HepG2 (cell line): ENCODE results near the gene BRIP1. TPM values are rescaled to one million over a fixed set of nuclear protein-coding genes. Genes with fewer than 3 reads are reported as not detected.

Experiments
- ATAC-seq: fragments of 200-7000 bp; cut with Tn5 transposase; 3 replicates; pipeline ENCODE4 v1.9.1; 2020; ENCODE audit warnings: mild to moderate bottlenecking, moderate library complexity
- BruUV-seq: library from RNA; stranded (reverse); fragments of 400-500 nt; replicated peaks from 2 replicates; lab custom pipeline; 2021; lab: Mats Ljungman, UMichigan
- CTCF ChIA-PET: fragments of 300-600 bp; formaldehyde crosslinking; extraction: SDS; loops from one replicate; lab custom pipeline; 2021; ENCODE audit warnings: low total read pairs, inconsistent platforms, low intra/inter-chr PET ratio; lab: Yijun Ruan, JAX
- POLR2A ChIA-PET: fragments of 350-600 bp; sonication (Branson Sonifier 250); formaldehyde crosslinking; loops from one replicate; lab custom pipeline; 2020; ENCODE audit warnings: antibody characterized with exemption, inconsistent platforms; lab: Yijun Ruan, JAX
- DNase-seq: peaks from one replicate; pipeline ENCODE4 v3.0.0-alpha.2; 2015; ENCODE audit warnings: low spot score
- FAIRE-seq: peaks from 3 replicates; lab custom pipeline; 2011; peaks lifted over from hg19 to GRCh38; lab: Jason Lieb, UNC
- H2AFZ ChIP-seq: one replicate; pipeline ENCODE4 v1.6.1; 2011; ENCODE audit warnings: low read length, inconsistent platforms
- H3K27ac ChIP-seq: fragments of 300-600 bp; 3 replicates; pipeline ENCODE4 v1.8.0; 2011; ENCODE audit warnings: mixed run types, mild to moderate bottlenecking, mixed read lengths, low read length, inconsistent platforms; ENCODE audit not compliant: insufficient read depth; ENCODE audit errors: extremely low read length
- H3K27me3 ChIP-seq, 2 experiments: fragments of 200-600 bp in 1 of 2; 2 replicates in 1 of 2; 3 replicates in 1 of 2; pipeline versions ENCODE4 v1.6.0 to v1.8.0; 2011; ENCODE audit warnings: low read length in 2 of 2, mild to moderate bottlenecking in 2 of 2, moderate library complexity in 2 of 2, inconsistent platforms in 1 of 2; ENCODE audit not compliant: insufficient read depth in 2 of 2, control insufficient read depth in 1 of 2
- H3K36me3 ChIP-seq, 2 experiments: fragments of 200-600 bp in 1 of 2; replicated peaks in 1 of 2; 2 replicates in 1 of 2; 3 replicates in 1 of 2; pipeline versions ENCODE4 v1.5.1 to v1.8.0; 2011; ENCODE audit warnings: low read length in 2 of 2, inconsistent platforms in 1 of 2; ENCODE audit not compliant: insufficient read depth in 2 of 2, control insufficient read depth in 1 of 2
- H3K4me1 ChIP-seq: 2 replicates; pipeline ENCODE4 v1.5.1; 2012; ENCODE audit warnings: low read length, inconsistent platforms; ENCODE audit not compliant: insufficient read depth
- H3K4me2 ChIP-seq: 2 replicates; pipeline ENCODE4 v1.6.0; 2011; ENCODE audit warnings: low read depth, low read length, inconsistent platforms
- H3K4me3 ChIP-seq, 3 experiments: fragments of 200-600 bp in 1 of 3; sonication (generic), shearing (Covaris generic) in 1 of 3; replicated peaks in 1 of 3; 2 replicates each; pipeline ENCODE4 v1.5.1; 2011 to 2016; ENCODE audit warnings: low read length in 3 of 3, inconsistent platforms in 2 of 3, low read depth in 2 of 3, mild to moderate bottlenecking in 2 of 3, control low read depth in 1 of 3, mixed read lengths in 1 of 3; ENCODE audit not compliant: insufficient read depth in 1 of 3
- H3K79me2 ChIP-seq: one replicate; pipeline ENCODE4 v1.6.1; 2011; ENCODE audit warnings: low read length, inconsistent platforms; ENCODE audit not compliant: insufficient read depth
- H3K9ac ChIP-seq: 2 replicates; pipeline ENCODE4 v1.6.0; 2011; ENCODE audit warnings: mild to moderate bottlenecking, low read depth, low read length, inconsistent platforms; ENCODE audit not compliant: insufficient read depth
- H3K9me3 ChIP-seq: 2 replicates; pipeline ENCODE4 v1.5.1; 2012; ENCODE audit warnings: mild to moderate bottlenecking, low read length
- H4K20me1 ChIP-seq: 2 replicates; pipeline ENCODE4 v1.6.0; 2011; ENCODE audit warnings: inconsistent platforms, mild to moderate bottlenecking, low read length, moderate library complexity; ENCODE audit not compliant: insufficient read depth
- ARNT2 ChIP-seq: sonication (generic); formaldehyde crosslinking; IDR thresholded peaks from 2 replicates; pipeline ENCODE4 v1.8.0; 2022; ENCODE audit warnings: mild to moderate bottlenecking, low read depth, missing genetic modification reagents, moderate library complexity
- FOXP4 ChIP-seq: sonication (generic); formaldehyde crosslinking; IDR thresholded peaks from 2 replicates; pipeline ENCODE4 v1.4.0; 2020; ENCODE audit warnings: missing genetic modification reagents
- ISL2 ChIP-seq: sonication (generic); formaldehyde crosslinking; IDR thresholded peaks from 2 replicates; pipeline ENCODE4 v1.5.0; 2020; ENCODE audit warnings: missing genetic modification reagents
- ISX ChIP-seq: sonication (generic); formaldehyde crosslinking; conservative IDR thresholded peaks from 2 replicates; pipeline ENCODE4 v1.5.0; 2020; ENCODE audit warnings: missing genetic modification reagents
- KLF12 ChIP-seq: sonication (generic); formaldehyde crosslinking; IDR thresholded peaks from 2 replicates; pipeline ENCODE4 v1.4.0; 2020; ENCODE audit warnings: missing genetic modification reagents, borderline replicate concordance
- MYPOP ChIP-seq: sonication (generic); formaldehyde crosslinking; IDR thresholded peaks from 2 replicates; pipeline ENCODE4 v1.8.1; 2023; ENCODE audit warnings: mild to moderate bottlenecking, moderate library complexity, missing genetic modification reagents
- TIGD3 ChIP-seq: sonication (generic); formaldehyde crosslinking; IDR thresholded peaks from 2 replicates; pipeline ENCODE4 v1.5.1; 2020; ENCODE audit warnings: mild to moderate bottlenecking, missing genetic modification reagents, borderline replicate concordance
- ZNF235 ChIP-seq: sonication (generic); formaldehyde crosslinking; IDR thresholded peaks from 2 replicates; pipeline ENCODE4 v1.8.1; 2023; ENCODE audit warnings: mild to moderate bottlenecking, missing genetic modification reagents, borderline replicate concordance
- ZNF282 ChIP-seq: fragments of 450-650 bp; IDR thresholded peaks from 2 replicates; pipeline ENCODE4 v1.6.1; 2018; ENCODE audit not compliant: partially characterized antibody
- ZNF556 ChIP-seq: sonication (generic); formaldehyde crosslinking; IDR thresholded peaks from 2 replicates; pipeline ENCODE4 v1.4.0; 2020; ENCODE audit warnings: mild to moderate bottlenecking, missing genetic modification reagents, borderline replicate concordance
- ZNF780A ChIP-seq: sonication (generic); formaldehyde crosslinking; IDR thresholded peaks from 2 replicates; pipeline ENCODE4 v1.8.0; 2022; ENCODE audit warnings: mild to moderate bottlenecking, missing genetic modification reagents, moderate library complexity
- WGBS: methylation state at CpG from one replicate; pipeline ENCODE4 v1.1.6; 2017; ENCODE audit warnings: low lambda C conversion rate; 5-methylcytosine and 5-hydroxymethylcytosine counted together
- in situ Hi-C: cut with HindIII; loops from 2 replicates; pipeline ENCODE4 v1.10.0; 2017; ENCODE audit warnings: low pct_unique_long_range_greater_than_20kb; ENCODE audit not compliant: extremely low pct_ligation_motif_present
- intact Hi-C: fragments of 100-400 bp; cut with micrococcal nuclease; formaldehyde crosslinking; loops from one replicate; pipeline ENCODE4 v1.10.0; 2022; ENCODE audit not compliant: unreplicated experiment
- polyA plus RNA-seq, 8 experiments: library from polyadenylated mRNA; depleted of rRNA in 3 of 8; stranded (reverse) in 7 of 8; unstranded in 1 of 8; fragments of >200 nt; fragmentation: Illumina TruSeq in 4 of 8; extraction: Trizol in 4 of 8; gene quantifications; 2 replicates each; pipeline versions ENCODE4 v1.2.1 to v1.2.3, GENCODE V29; 2011 to 2016; ENCODE audit warnings: low read depth in 4 of 8, missing spikeins in 1 of 8, mixed read lengths in 1 of 8; ENCODE audit not compliant: insufficient read depth in 1 of 8
- total RNA-seq, 5 experiments: library from RNA; depleted of rRNA; stranded (reverse); fragments of >200 nt; fragmentation: Illumina TruSeq; extraction: Trizol; gene quantifications; 2 replicates each; pipeline ENCODE4 v1.2.3, GENCODE V29; 2016; ENCODE audit warnings: low read depth in 1 of 5

The BRIP1 gene
- total and polyA plus RNA-seq, 2 of the 13 experiments (the other 11 are each of a cell fraction or from before 2014, with no cell fraction given), result 3.8 to 27.7 TPM

GRCh38 chr17:61783556-61784304, 79.6 kb downstream of the BRIP1 start:
- no peaks in the 10 kb centered on the region for H4K20me1 ChIP-seq
- H3K9me3 ChIP-seq, result no peaks in the 10 kb centered on the region
- DNase-seq (no peak), FAIRE-seq (no peak), ATAC-seq (no peak)
- BruUV-seq, result no TSS peak
- no peak overlapping the region for H3K4me2 ChIP-seq
- CTCF ChIA-PET, result no interaction called here
- H3K36me3 ChIP-seq, result no peaks in the 10 kb centered on the region; a peak in 1 of 5 replicates
- in situ Hi-C loops (no loop called here), intact Hi-C loops (no loop called here)
- no peaks in the 10 kb centered on the region for H3K79me2 ChIP-seq
- no peak overlapping the region for H3K9ac ChIP-seq
- no peak overlapping the region for H2AFZ ChIP-seq
- no peaks in the 10 kb centered on the region for H3K27me3 ChIP-seq
- no peak overlapping the region for H3K27ac ChIP-seq
- TF ChIP-seq ARNT2 (no peak), ZNF282 (no peak), FOXP4 (CRISPR knock-in tag) (no peak)
- no peaks in the 10 kb centered on the region for H3K4me1 ChIP-seq
- POLR2A ChIA-PET, result no interaction called here
- H3K4me3 ChIP-seq, result no peak overlapping the region

- Histone ChIP-seq H3K27ac (no peak overlapping the region), H3K4me2 (no peak overlapping the region), H2AFZ (no peak overlapping the region), H3K9me3 (no peaks in the 10 kb centered on the region), H3K9ac (no peak overlapping the region), H4K20me1 (no peaks in the 10 kb centered on the region), H3K4me1 (no peaks in the 10 kb centered on the region), H3K4me3 (no peak overlapping the region), H3K79me2 (no peaks in the 10 kb centered on the region), H3K36me3 (no peaks in the 10 kb centered on the region; a peak in 1 of 5 replicates), H3K27me3 (no peaks in the 10 kb centered on the region)
- in situ Hi-C loops (no loop called here), intact Hi-C loops (no loop called here)
- no peak for ATAC-seq
- DNase-seq, result no peak
- no TSS peak for BruUV-seq
- POLR2A ChIA-PET, result no interaction called here
- FAIRE-seq, result no peak
- TF ChIP-seq TIGD3 (CRISPR knock-in tag), result no peak
- TF ChIP-seq ISL2, result no peak
- no peak for TF ChIP-seq KLF12
- TF ChIP-seq ZNF235, result no peak
- TF ChIP-seq ISX (CRISPR knock-in tag), result no peak
- no peak for TF ChIP-seq ZNF780A (CRISPR knock-in tag)
- TF ChIP-seq ZNF556 (CRISPR knock-in tag), result no peak
- no peak for TF ChIP-seq MYPOP
- CTCF ChIA-PET, result no interaction called here
- 97% methylated on average over 1 of the region's 1 CpG for WGBS
Observed at GRCh38 chr17:61783120-61783519, 80.2 kb downstream of the BRIP1 start.
